GM12872 (cell line): ENCODE data around the gene BRAF.

Experiments
- CTCF ChIP-seq: IDR thresholded peaks from 3 replicates; pipeline ENCODE4 v1.5.1; 2011; ENCODE audit warnings: low read depth, mild to moderate bottlenecking, low read length, moderate library complexity; ENCODE audit not compliant: insufficient read depth

BRAF gene

DNA sequence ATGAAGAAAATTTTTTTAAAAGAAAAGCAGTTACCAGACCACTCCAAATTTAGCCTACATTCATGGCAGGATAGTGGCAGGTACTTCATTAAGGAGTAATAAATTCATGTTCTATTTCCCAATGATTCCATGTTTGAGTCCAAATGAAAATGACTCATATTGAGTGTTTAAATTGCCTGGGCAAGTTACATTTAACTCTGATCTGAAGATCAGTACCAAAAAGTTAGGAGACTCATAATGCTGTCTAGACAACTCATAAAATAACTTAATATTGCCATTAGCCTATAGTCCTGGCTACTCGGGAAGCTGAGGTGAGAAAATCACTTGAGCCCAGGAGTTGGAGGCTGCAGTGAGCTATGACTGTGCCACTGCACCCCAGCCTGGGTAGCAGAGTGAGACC lies 13.0 kb downstream of the BRAF start:
- no peak for TF ChIP-seq CTCF

GRCh38 chr7:140909476-140910161 lies 15.1 kb downstream of the BRAF start:
- TF ChIP-seq CTCF = no peak

DNA sequence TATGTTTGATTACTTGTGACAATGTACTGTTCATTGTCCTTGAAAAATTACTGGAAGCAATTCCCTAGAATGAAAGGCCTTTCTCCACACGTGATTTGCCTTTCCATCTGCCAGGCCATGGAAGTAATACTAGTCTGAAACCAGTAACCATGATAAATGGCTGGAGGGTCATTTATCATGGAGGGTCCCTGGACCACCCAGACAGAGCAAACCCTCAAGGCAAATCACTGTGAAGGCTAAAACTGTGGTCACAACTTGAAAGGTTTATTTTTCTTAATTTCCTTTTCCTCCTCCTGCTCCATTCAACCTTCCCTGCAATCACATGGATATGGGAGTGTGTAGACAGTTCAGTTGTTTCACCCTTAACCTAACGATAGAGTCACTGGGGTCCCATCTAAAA lies 16.4 kb downstream of the BRAF start:
- TF ChIP-seq CTCF = no peak

DNA sequence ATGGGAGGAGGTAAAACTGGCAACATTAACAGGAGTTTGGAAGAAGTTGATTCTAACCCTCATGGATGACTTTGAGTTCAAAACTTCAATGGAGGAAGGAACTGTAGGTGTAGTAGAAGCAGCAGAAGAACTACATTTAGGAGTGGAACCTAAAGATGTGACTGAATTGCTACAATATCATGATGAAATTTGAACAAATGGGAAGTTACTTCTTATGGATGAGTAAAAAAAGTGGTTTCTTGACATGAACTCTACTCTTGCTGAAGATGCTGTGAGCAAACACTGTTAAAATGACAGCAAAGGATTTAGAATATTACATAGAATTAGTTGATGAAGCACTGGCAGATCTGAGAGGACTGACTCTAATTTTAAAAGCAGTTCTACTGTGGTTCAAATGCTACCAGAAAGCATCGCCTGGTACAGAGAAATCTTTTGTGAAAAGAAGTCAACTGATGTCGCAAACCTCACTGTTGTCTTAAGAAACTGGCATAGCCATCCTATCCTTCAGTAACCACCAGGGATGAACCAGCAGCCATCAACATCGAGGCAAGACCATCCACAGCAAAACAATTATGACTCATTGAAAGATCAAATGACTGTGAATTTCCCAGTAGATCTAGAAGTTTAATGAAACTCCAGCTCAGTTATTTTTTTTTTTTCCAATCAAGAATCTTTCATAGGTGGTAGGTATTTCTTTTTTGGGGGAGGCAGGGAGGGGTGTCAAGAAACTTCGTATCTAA lies 20.8 kb downstream of the BRAF start:
- TF ChIP-seq CTCF = no peak

DNA sequence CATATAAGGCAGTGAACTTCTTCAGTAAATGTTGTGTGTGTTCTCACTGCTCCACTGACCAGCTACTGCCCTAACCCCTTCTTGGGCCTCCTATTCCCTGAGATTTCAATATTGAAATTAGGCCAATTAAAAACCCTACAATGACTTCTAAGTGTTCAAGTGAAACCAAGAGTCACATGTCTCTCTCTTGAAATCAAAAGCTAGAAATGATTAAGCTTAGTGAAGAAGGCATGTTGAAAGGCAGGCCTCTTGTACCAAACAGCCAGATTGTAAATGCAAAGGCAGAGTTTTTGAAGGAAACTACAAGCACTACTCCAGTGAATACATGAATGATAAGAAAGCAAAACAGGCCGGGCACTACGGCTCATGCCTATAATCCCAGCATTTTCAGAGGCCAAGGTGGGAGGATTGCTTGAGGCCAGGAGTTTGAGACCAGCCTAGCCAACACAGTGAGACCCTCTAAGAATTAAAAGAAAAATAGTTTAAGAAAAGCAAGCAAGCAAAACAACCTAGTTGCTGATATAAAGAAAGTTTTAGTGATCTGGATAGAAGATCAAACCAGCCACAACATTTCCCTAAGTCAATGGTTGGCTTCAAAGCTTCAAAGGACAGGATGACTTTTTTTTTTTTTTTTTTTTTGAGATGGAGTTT lies 22.3 kb downstream of the BRAF start:
- TF ChIP-seq CTCF = no peak

DNA sequence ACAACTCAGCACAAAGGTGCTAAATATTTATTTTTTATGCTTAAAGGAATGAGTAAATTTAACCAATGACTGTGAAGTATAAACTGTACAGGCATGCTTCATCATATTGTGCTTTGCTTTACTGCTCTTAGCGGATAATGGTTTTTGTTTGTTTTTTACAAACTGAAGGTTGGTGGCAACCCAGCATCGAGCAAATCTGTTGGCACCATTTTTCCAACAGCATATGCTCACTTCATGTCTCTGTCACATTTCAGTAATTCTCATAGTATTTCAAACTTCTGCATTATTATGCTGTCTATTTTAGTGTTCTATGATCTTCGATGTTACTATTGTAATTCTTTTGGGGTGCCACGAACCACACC lies 22.8 kb downstream of the BRAF start:
- TF ChIP-seq CTCF = no peak

- TF ChIP-seq CTCF = no peak; the same call in 2 of the 3 replicates
Observed at GRCh38 chr7:140899883-140900282, 24.8 kb downstream of the BRAF start.
